Heart left ventricle (tissue), 13 donors: ENCODE results near the gene TREML4.

Source experiments
- POLR2A ChIP-seq, 2 donors: fragments of 450-650 bp; IDR thresholded peaks; one replicate each; pipeline ENCODE4 v1.6.1; 2017; ENCODE audit warnings: antibody characterized with exemption in 2 of 2, mild to moderate bottlenecking in 2 of 2, moderate library complexity in 2 of 2
- TF ChIP-seq, protein P1 (sequence below), 12 donors: fragments of 200-600 bp; sonication (generic) in 4 of 12; IDR thresholded peaks; one replicate each; pipeline versions ENCODE4 v1.5.0 to v1.8.0; 2018 to 2022; ENCODE audit warnings: antibody characterized with exemption in 12 of 12, mild to moderate bottlenecking in 5 of 12
- donor health status: ischemic (EF 13 %, LVEDD 7.1; RV severe dilation, severe dysfunction).
- donor health status: DM: no; HTN: yes; CAD: no.
- donor health status: DM: no; HTN: no; CAD: no.
- donor health status: ischemic (EF 25% LVEDD 6.9; RV normal size, moderate dysfunction).
- donor health status: ischemic (EF 25% LVEDD 5.7; RV mildly dilated, moderate dysfunction).
- donor health status: ischemic (EF 35%, LVEDD 5.7; RV mildly dilated, moderate dysfunction).
- donor health status: nonischemic (EF 11% LVEDD 7.7; RV severe dilation, severe dysfunction).
- donor health status: DM: yes; HTN: yes; CAD: no.
- donor health status: PGD.
- donor health status: ischemic (EF 29% LVEDD 5.4; RV normal size, mild dysfunction).
- donor health status: nonischemic (EF 23%, LVEDD 6.1; RV moderate dilation, normal function).

- TF ChIP-seq, protein P1, sequence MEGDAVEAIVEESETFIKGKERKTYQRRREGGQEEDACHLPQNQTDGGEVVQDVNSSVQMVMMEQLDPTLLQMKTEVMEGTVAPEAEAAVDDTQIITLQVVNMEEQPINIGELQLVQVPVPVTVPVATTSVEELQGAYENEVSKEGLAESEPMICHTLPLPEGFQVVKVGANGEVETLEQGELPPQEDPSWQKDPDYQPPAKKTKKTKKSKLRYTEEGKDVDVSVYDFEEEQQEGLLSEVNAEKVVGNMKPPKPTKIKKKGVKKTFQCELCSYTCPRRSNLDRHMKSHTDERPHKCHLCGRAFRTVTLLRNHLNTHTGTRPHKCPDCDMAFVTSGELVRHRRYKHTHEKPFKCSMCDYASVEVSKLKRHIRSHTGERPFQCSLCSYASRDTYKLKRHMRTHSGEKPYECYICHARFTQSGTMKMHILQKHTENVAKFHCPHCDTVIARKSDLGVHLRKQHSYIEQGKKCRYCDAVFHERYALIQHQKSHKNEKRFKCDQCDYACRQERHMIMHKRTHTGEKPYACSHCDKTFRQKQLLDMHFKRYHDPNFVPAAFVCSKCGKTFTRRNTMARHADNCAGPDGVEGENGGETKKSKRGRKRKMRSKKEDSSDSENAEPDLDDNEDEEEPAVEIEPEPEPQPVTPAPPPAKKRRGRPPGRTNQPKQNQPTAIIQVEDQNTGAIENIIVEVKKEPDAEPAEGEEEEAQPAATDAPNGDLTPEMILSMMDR (IDR thresholded peaks at IDR 0.05) = no peak
- TF ChIP-seq POLR2A (IDR thresholded peaks at IDR 0.05) = no peak
These were observed 30.9 kb upstream of the TREML4 start for GRCh38 chr6:41197234-41197633.
